HEK293T (cell line): ENCODE results near the gene OPHN1.
"Not testable (repeated sequence)": the region's sequence is repeated elsewhere in the genome, so short reads cannot be mapped to it uniquely, and the experiment has no call there.

ENCODE experiments used
- BHLHE40 ChIP-seq: fragments of 450-650 bp; IDR thresholded peaks from 2 replicates; pipeline ENCODE4 v1.6.1; 2016; ENCODE audit warnings: mild to moderate bottlenecking, moderate library complexity, borderline replicate concordance
- CTBP1 ChIP-seq: fragments of 450-650 bp; IDR thresholded peaks from 2 replicates; pipeline ENCODE4 v1.6.1; 2016; ENCODE audit warnings: borderline replicate concordance
- FOXA1 ChIP-seq: fragments of 450-650 bp; IDR thresholded peaks from 2 replicates; pipeline ENCODE4 v1.6.1; 2016; ENCODE audit warnings: mild to moderate bottlenecking
- FOXK2 ChIP-seq: fragments of 450-650 bp; IDR thresholded peaks from 2 replicates; pipeline ENCODE4 v1.6.1; 2016; ENCODE audit warnings: mild to moderate bottlenecking
- L3MBTL2 ChIP-seq: fragments of 450-650 bp; conservative IDR thresholded peaks from 2 replicates; pipeline ENCODE4 v1.6.1; 2016; ENCODE audit warnings: mild to moderate bottlenecking
- LEF1 ChIP-seq: fragments of 450-650 bp; IDR thresholded peaks from 2 replicates; pipeline ENCODE4 v1.6.1; 2017; ENCODE audit warnings: mild to moderate bottlenecking, borderline replicate concordance
- NFRKB ChIP-seq: fragments of 450-650 bp; IDR thresholded peaks from 2 replicates; pipeline ENCODE4 v1.6.1; 2016; ENCODE audit warnings: mild to moderate bottlenecking, moderate library complexity
- ZNF384 ChIP-seq: fragments of 450-650 bp; IDR thresholded peaks from 2 replicates; pipeline ENCODE4 v1.6.1; 2016

- TF ChIP-seq LEF1, BHLHE40, NFRKB, FOXA1, ZNF384, FOXK2, CTBP1, L3MBTL2: not testable (repeated sequence)
These were observed 55.7 kb downstream of the OPHN1 start for GRCh38 chrX:68377579-68377978.
